Vagina (tissue), 2 donors: ENCODE measurements around the gene RERG. TPM values are rescaled to one million over a fixed set of nuclear protein-coding genes. Genes with fewer than 3 reads are reported as not detected.

Source experiments
- DNase-seq, 2 donors: peaks; one replicate each; pipeline ENCODE4 v3.0.0-alpha.2; 2017; ENCODE audit errors: extremely low spot score in 2 of 2
- H3K27ac ChIP-seq: fragments of 200-600 bp; sonication (generic); one replicate; pipeline ENCODE4 v1.5.1; 2019
- H3K27me3 ChIP-seq: fragments of 200-600 bp; sonication (generic); one replicate; pipeline ENCODE4 v1.5.1; 2019
- H3K36me3 ChIP-seq, 2 donors: fragments of 200-600 bp; sonication (generic); one replicate each; pipeline ENCODE4 v1.5.1; 2017 to 2019
- H3K4me1 ChIP-seq: fragments of 200-600 bp; sonication (generic); one replicate; pipeline ENCODE4 v1.5.1; 2019
- H3K4me3 ChIP-seq, 2 donors: fragments of 200-600 bp; sonication (generic); 1 replicate in 1 of 2; 2 replicates in 1 of 2; pipeline ENCODE4 v1.5.1; 2016 to 2019
- H3K9me3 ChIP-seq: fragments of 200-600 bp; sonication (generic); one replicate; pipeline ENCODE4 v1.5.1; 2019
- CTCF ChIP-seq, 3 experiments: fragments of 450-650 bp in 2 of 3; fragments of 200-600 bp in 1 of 3; sonication (generic) in 1 of 3; IDR thresholded peaks; one replicate each; pipeline ENCODE4 v1.5.1; 2017 to 2019; ENCODE audit warnings: antibody characterized with exemption in 3 of 3, mild to moderate bottlenecking in 2 of 3, moderate library complexity in 2 of 3
- POLR2A ChIP-seq, 2 donors: fragments of 450-650 bp; IDR thresholded peaks; one replicate each; pipeline ENCODE4 v1.6.1; 2017; ENCODE audit warnings: antibody characterized with exemption in 2 of 2, mild to moderate bottlenecking in 2 of 2, moderate library complexity in 2 of 2
- POLR2AphosphoS5 ChIP-seq, 2 donors: sonication (generic); formaldehyde crosslinking; IDR thresholded peaks; one replicate each; pipeline ENCODE4 v1.9.0; 2017; ENCODE audit warnings: antibody characterized with exemption in 2 of 2, mild to moderate bottlenecking in 2 of 2, low read depth in 1 of 2; ENCODE audit not compliant: insufficient read depth in 1 of 2
- intact Hi-C: fragments of 100-400 bp; cut with DNase I; formaldehyde crosslinking; loops from one replicate; pipeline ENCODE4 v1.15.1; 2023
- total RNA-seq: library from RNA; depleted of rRNA; stranded (reverse); fragments of >200 nt; gene quantifications from one replicate; pipeline ENCODE4 v1.2.3, GENCODE V29; 2016

The RERG gene
- total RNA-seq, 1 donor from 2014 or later, result 31.9 TPM

- H3K27me3 ChIP-seq, result no peaks in the 10 kb centered on the region
- no peak overlapping the region for H3K27ac ChIP-seq
- no peak for DNase-seq
- TF ChIP-seq POLR2AphosphoS5 (IDR thresholded peaks at IDR 0.05; ENCODE audit: insufficient read depth in 1 of 2, low read depth in 1 of 2), result no peak
- TF ChIP-seq POLR2A (IDR thresholded peaks at IDR 0.05), result no peak
- TF ChIP-seq CTCF (IDR thresholded peaks at IDR 0.05), result no peak
- no peak overlapping the region for H3K4me3 ChIP-seq
- intact Hi-C loops, result no loop called here
- no peaks in the 10 kb centered on the region for H3K36me3 ChIP-seq
- H3K4me1 ChIP-seq, result peaks cover 15% of the 10 kb centered on the region
- no peaks in the 10 kb centered on the region for H3K9me3 ChIP-seq
Measured at GRCh38 chr12:15225136-15225862, 4.1 kb upstream of the RERG start.

GRCh38 chr12:15222219-15222618, 1.0 kb upstream of the RERG start:
- DNase-seq, result no peak
- Histone ChIP-seq H3K4me3 (no peak overlapping the region), H3K36me3 (no peaks in the 10 kb centered on the region), H3K27me3 (no peaks in the 10 kb centered on the region), H3K4me1 (peaks cover 15% of the 10 kb centered on the region), H3K9me3 (no peaks in the 10 kb centered on the region), H3K27ac (peak overlapping the region; percentile 83)
- intact Hi-C loops, result loop anchor here (5.0 kb wide), 3 partner anchors 70 to 635 kb away; no protein-coding TSS in a partner anchor
- no peak for TF ChIP-seq POLR2A (IDR thresholded peaks at IDR 0.05)
- no peak for TF ChIP-seq POLR2AphosphoS5 (IDR thresholded peaks at IDR 0.05; ENCODE audit: insufficient read depth in 1 of 2, low read depth in 1 of 2)
- TF ChIP-seq CTCF (IDR thresholded peaks at IDR 0.05), result no peak

- peak overlapping the region; percentile 60 to 61 for H3K4me3 ChIP-seq
- no peaks in the 10 kb centered on the region for H3K36me3 ChIP-seq
- TF ChIP-seq POLR2A (IDR thresholded peaks at IDR 0.05), result no peak
- TF ChIP-seq POLR2AphosphoS5 (IDR thresholded peaks at IDR 0.05; ENCODE audit: insufficient read depth in 1 of 2, low read depth in 1 of 2), result peak in 1 of 2 donors; percentile 65
- intact Hi-C loops, result loop anchor here (5.0 kb wide), 3 partner anchors 68 to 637 kb away; no protein-coding TSS in a partner anchor
- H3K27ac ChIP-seq, result peak overlapping the region; percentile 83
- no peaks in the 10 kb centered on the region for H3K9me3 ChIP-seq
- H3K4me1 ChIP-seq, result peaks cover 22% of the 10 kb centered on the region
- DNase-seq, result no peak
- no peaks in the 10 kb centered on the region for H3K27me3 ChIP-seq
Measured at GRCh38 chr12:15220451-15220850, 766 bp downstream of the RERG start.

- Histone ChIP-seq H3K4me3 (peak overlapping the region; percentile 32 to 61), H3K27me3 (no peaks in the 10 kb centered on the region), H3K27ac (peak overlapping the region; percentile 24), H3K9me3 (no peaks in the 10 kb centered on the region), H3K4me1 (peaks cover 28% of the 10 kb centered on the region), H3K36me3 (no peaks in the 10 kb centered on the region)
- no peak for DNase-seq
- TF ChIP-seq CTCF (IDR thresholded peaks at IDR 0.05) (no peak), POLR2AphosphoS5 (IDR thresholded peaks at IDR 0.05; ENCODE audit: insufficient read depth in 1 of 2, low read depth in 1 of 2) (no peak), POLR2A (IDR thresholded peaks at IDR 0.05) (no peak)
- intact Hi-C loops, result no loop called here
Measured at GRCh38 chr12:15218794-15219193, 2.4 kb downstream of the RERG start.

- no peaks in the 10 kb centered on the region for H3K36me3 ChIP-seq
- no peaks in the 10 kb centered on the region for H3K9me3 ChIP-seq
- no peak for DNase-seq
- no peak for TF ChIP-seq POLR2AphosphoS5 (IDR thresholded peaks at IDR 0.05; ENCODE audit: insufficient read depth in 1 of 2, low read depth in 1 of 2)
- no peak for TF ChIP-seq CTCF (IDR thresholded peaks at IDR 0.05)
- TF ChIP-seq POLR2A (IDR thresholded peaks at IDR 0.05), result no peak
- H3K27ac ChIP-seq, result no peak overlapping the region
- no peak overlapping the region for H3K4me3 ChIP-seq
- intact Hi-C loops, result no loop called here
- H3K27me3 ChIP-seq, result no peaks in the 10 kb centered on the region
- peaks cover 31% of the 10 kb centered on the region for H3K4me1 ChIP-seq
Measured at GRCh38 chr12:15216036-15216889, 5.0 kb downstream of the RERG start.
